Peyer's patch (tissue), 4 donors: Measurements from ENCODE around the gene LIN54.
"Not testable (repeated sequence)": the region's sequence is repeated elsewhere in the genome, so short reads cannot be mapped to it uniquely, and the experiment has no call there.

Experiments used
- POLR2A ChIP-seq, 2 donors: fragments of 450-650 bp; IDR thresholded peaks; one replicate each; pipeline ENCODE4 v1.5.1; 2017; ENCODE audit warnings: antibody characterized with exemption in 2 of 2, mild to moderate bottlenecking in 2 of 2, moderate library complexity in 2 of 2
- TF ChIP-seq, protein P1 (sequence below), 6 experiments: fragments of 450-650 bp in 4 of 6; fragments of 200-600 bp in 2 of 6; sonication (generic) in 1 of 6; IDR thresholded peaks; one replicate each; pipeline ENCODE4 v1.5.1; 2017 to 2019; ENCODE audit warnings: antibody characterized with exemption in 6 of 6, mild to moderate bottlenecking in 3 of 6, moderate library complexity in 1 of 6

DNA sequence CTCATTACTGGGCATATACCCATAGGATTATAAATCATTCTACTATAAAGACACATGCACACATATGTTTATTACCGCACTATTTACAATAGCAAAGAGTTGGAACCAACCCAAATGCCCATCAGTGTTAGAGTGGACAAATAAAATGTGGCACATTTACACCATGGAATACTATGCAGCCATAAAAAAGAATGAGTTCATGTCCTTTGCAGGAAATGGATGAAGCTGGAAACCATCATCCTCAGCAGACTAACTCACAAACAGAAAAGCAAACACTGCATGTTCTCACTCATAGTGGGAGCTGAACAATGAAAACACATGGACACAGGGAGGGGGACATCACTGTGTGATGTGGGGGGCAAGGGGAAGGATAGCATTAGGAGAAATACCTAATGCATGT, 13.0 kb upstream of the LIN54 start:
- TF ChIP-seq, protein P1, sequence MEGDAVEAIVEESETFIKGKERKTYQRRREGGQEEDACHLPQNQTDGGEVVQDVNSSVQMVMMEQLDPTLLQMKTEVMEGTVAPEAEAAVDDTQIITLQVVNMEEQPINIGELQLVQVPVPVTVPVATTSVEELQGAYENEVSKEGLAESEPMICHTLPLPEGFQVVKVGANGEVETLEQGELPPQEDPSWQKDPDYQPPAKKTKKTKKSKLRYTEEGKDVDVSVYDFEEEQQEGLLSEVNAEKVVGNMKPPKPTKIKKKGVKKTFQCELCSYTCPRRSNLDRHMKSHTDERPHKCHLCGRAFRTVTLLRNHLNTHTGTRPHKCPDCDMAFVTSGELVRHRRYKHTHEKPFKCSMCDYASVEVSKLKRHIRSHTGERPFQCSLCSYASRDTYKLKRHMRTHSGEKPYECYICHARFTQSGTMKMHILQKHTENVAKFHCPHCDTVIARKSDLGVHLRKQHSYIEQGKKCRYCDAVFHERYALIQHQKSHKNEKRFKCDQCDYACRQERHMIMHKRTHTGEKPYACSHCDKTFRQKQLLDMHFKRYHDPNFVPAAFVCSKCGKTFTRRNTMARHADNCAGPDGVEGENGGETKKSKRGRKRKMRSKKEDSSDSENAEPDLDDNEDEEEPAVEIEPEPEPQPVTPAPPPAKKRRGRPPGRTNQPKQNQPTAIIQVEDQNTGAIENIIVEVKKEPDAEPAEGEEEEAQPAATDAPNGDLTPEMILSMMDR (IDR thresholded peaks at IDR 0.05), result not testable (repeated sequence)
- not testable (repeated sequence) for TF ChIP-seq POLR2A (IDR thresholded peaks at IDR 0.05)
